Karpas-422 (cell line): ENCODE data around the gene HERC2. TPM values are rescaled to one million over a fixed set of nuclear protein-coding genes. Genes with fewer than 3 reads are reported as not detected.

ENCODE experiments used
- DNase-seq: peaks from one replicate; pipeline ENCODE4 v3.0.0-alpha.2; 2015
- H2AFZ ChIP-seq: fragments of 200-600 bp; sonication (generic); 2 replicates; pipeline ENCODE4 v1.6.1; 2014; ENCODE audit warnings: antibody characterized with exemption, low read length, mixed read lengths
- H3K27ac ChIP-seq: fragments of 200-600 bp; sonication (generic); 2 replicates; pipeline ENCODE4 v1.5.1; 2014; ENCODE audit warnings: mild to moderate bottlenecking, low read length, moderate library complexity
- H3K27me3 ChIP-seq: fragments of 200-600 bp; sonication (generic); 2 replicates; pipeline ENCODE4 v1.6.1; 2014; ENCODE audit warnings: low read length, mixed read lengths
- H3K36me3 ChIP-seq: fragments of 200-600 bp; sonication (generic); 2 replicates; pipeline ENCODE4 v1.6.1; 2014; ENCODE audit warnings: low read length, mixed read lengths; ENCODE audit not compliant: insufficient read depth
- H3K4me1 ChIP-seq: fragments of 200-600 bp; sonication (generic); 2 replicates; pipeline ENCODE4 v1.6.1; 2014; ENCODE audit warnings: mild to moderate bottlenecking, low read length, mixed read lengths
- H3K4me2 ChIP-seq: fragments of 200-600 bp; sonication (generic); 2 replicates; pipeline ENCODE4 v1.6.1; 2014; ENCODE audit warnings: low read length, low read depth, mild to moderate bottlenecking; ENCODE audit not compliant: poor library complexity, severe bottlenecking
- H3K4me3 ChIP-seq: fragments of 200-600 bp; sonication (generic); 2 replicates; pipeline ENCODE4 v1.5.1; 2014; ENCODE audit warnings: mild to moderate bottlenecking, antibody characterized with exemption, low read length, mixed read lengths
- H3K79me2 ChIP-seq: fragments of 200-600 bp; sonication (generic); 2 replicates; pipeline ENCODE4 v1.6.1; 2014; ENCODE audit warnings: mild to moderate bottlenecking, low read length, mixed read lengths
- H3K9ac ChIP-seq: fragments of 200-600 bp; sonication (generic); 2 replicates; pipeline ENCODE4 v1.6.0; 2014; ENCODE audit warnings: low read length
- H3K9me2 ChIP-seq: fragments of 200-600 bp; sonication (generic), shearing (Covaris generic); replicated peaks from 2 replicates; pipeline ENCODE4 v1.6.0; 2014; ENCODE audit warnings: mild to moderate bottlenecking, low read length, moderate library complexity; ENCODE audit not compliant: insufficient read depth
- H3K9me3 ChIP-seq: fragments of 300-700, 200-600 bp; sonication (generic); 2 replicates; pipeline ENCODE4 v1.6.1; 2014; ENCODE audit warnings: low read length, mixed read lengths
- H4K20me1 ChIP-seq: fragments of 200-600 bp; sonication (generic); 2 replicates; pipeline ENCODE4 v1.6.1; 2014; ENCODE audit warnings: mild to moderate bottlenecking, antibody characterized with exemption, low read length, low read depth; ENCODE audit not compliant: insufficient read depth
- total RNA-seq: library from RNA; depleted of rRNA; stranded (reverse); fragments of >200 nt; shearing (Covaris generic); gene quantifications from 2 replicates; pipeline ENCODE4 v1.2.3, GENCODE V29; 2014; ENCODE audit warnings: low replicate concordance

The HERC2 gene
- total RNA-seq, 1 experiment from 2014 or later = 58.7 TPM

DNA sequence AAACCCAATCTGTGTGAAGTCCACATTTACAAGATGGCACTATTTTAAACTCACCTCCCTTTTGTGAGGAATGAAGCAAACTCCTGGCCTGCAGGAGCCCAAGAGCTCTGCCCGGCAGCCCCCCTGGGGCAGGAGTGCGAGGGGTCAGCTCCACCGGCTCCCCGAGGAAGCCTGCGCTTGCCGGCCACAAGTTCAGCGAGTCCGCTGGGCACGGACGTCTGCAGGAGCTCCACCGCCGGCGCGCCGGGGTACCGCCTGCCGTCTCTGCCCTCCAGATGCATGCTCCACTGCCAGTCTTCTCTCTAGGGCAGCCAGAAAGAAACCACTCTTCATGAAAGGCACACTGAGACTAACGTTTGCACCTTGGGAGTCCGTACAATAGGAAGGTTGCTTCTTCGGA lies 240.4 kb downstream of the HERC2 start:
- no peaks in the 10 kb centered on the region for H3K36me3 ChIP-seq
- H3K9ac ChIP-seq = no peak overlapping the region
- H3K4me1 ChIP-seq = no peaks in the 10 kb centered on the region
- no peak for DNase-seq
- no peaks in the 10 kb centered on the region for H3K9me2 ChIP-seq
- no peaks in the 10 kb centered on the region for H3K79me2 ChIP-seq
- H2AFZ ChIP-seq = no peak overlapping the region
- H3K27me3 ChIP-seq = no peaks in the 10 kb centered on the region
- H4K20me1 ChIP-seq = no peaks in the 10 kb centered on the region
- no peak overlapping the region for H3K4me3 ChIP-seq
- H3K27ac ChIP-seq = no peak overlapping the region
- H3K9me3 ChIP-seq = no peaks in the 10 kb centered on the region
- no peak overlapping the region for H3K4me2 ChIP-seq

DNA sequence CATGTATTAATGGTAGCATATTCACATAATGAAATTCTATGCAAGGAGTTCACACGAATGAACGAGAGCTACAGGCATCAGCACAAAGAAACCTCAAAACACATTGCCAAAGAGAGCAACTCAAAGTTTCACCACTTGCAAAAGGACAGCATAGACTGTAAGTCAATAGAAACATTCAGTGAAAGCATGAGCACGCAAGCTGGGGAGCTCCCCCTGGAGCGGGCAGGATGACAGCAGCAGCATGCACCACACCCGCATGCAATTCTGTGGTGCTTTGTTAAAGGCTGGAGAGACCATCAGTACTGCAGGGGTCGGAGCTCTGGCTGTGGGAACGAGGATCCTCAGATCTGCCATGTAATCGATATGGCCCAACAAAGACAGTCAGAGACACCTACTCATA lies 241.6 kb downstream of the HERC2 start:
- no peak overlapping the region for H3K4me3 ChIP-seq
- no peaks in the 10 kb centered on the region for H3K9me2 ChIP-seq
- DNase-seq = no peak
- no peak overlapping the region for H2AFZ ChIP-seq
- H3K79me2 ChIP-seq = no peaks in the 10 kb centered on the region
- no peaks in the 10 kb centered on the region for H4K20me1 ChIP-seq
- no peaks in the 10 kb centered on the region for H3K27me3 ChIP-seq
- H3K36me3 ChIP-seq = no peaks in the 10 kb centered on the region
- no peaks in the 10 kb centered on the region for H3K9me3 ChIP-seq
- no peaks in the 10 kb centered on the region for H3K4me1 ChIP-seq
- no peak overlapping the region for H3K4me2 ChIP-seq
- H3K27ac ChIP-seq = no peak overlapping the region
- no peak overlapping the region for H3K9ac ChIP-seq

DNA sequence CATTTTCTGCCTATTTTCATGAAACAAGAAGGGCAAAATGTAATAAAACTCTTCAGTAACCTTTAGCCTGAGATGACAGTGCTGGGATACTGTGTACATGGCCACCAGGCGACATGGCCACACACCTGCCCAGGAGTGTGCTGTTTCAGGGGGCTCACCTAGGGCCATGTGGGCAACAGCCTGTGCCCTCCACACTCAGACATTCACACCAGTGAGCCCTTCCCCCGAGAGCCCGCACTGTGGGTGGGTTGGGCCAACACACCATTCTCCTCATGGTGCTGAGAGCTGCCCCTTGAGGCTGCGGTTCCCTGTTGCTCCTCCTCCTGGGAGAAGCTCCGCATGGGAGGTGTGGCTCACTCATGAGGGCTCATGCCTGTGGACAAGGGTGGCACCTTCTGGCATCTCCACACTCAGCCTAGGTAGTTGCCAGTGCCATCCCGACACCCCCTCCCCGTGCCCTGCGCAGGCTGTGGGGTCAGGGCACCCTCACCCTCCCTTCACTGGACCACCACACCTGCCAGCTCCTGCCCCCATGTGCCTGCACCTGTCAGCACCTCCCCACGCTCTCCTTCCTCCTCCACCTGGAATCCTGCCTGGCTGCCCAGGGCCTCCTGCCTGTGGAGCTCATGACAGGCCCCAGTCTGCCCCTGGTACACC lies 242.5 kb downstream of the HERC2 start:
- no peak overlapping the region for H3K4me3 ChIP-seq
- no peaks in the 10 kb centered on the region for H3K4me1 ChIP-seq
- H3K9me3 ChIP-seq = no peaks in the 10 kb centered on the region
- H3K9me2 ChIP-seq = no peaks in the 10 kb centered on the region
- H3K79me2 ChIP-seq = no peaks in the 10 kb centered on the region
- H3K9ac ChIP-seq = no peak overlapping the region
- no peak overlapping the region for H3K27ac ChIP-seq
- H3K4me2 ChIP-seq = no peak overlapping the region
- no peak overlapping the region for H2AFZ ChIP-seq
- DNase-seq = no peak
- no peaks in the 10 kb centered on the region for H4K20me1 ChIP-seq
- no peaks in the 10 kb centered on the region for H3K36me3 ChIP-seq
- H3K27me3 ChIP-seq = no peaks in the 10 kb centered on the region

DNA sequence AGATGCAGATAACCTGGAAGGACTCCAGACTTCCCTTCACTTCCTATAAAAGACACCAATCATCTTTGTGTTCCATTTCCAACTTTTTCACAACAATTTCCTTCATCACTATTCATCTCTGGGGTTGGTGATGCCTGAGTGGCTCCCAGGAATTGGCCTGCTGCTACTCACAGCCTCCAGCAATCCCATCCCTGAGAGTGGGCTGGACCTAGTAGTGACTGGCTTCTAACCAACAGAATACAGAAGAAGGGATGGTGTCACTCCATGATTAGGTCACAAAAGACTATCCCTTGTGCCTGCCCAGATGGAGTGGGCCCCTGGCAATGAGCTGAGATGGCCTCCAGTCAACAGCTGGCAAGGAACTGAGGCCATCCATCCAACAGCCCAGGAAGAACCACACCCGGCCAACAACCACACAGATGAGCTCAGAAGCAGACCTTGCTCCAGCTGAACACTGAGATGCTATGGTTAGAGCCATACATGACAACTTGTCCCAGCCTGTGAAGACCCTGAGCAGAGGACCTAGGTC lies 243.7 kb downstream of the HERC2 start:
- H3K4me1 ChIP-seq = no peaks in the 10 kb centered on the region
- no peaks in the 10 kb centered on the region for H3K36me3 ChIP-seq
- no peak overlapping the region for H2AFZ ChIP-seq
- H3K9me2 ChIP-seq = no peaks in the 10 kb centered on the region
- no peak for DNase-seq
- no peaks in the 10 kb centered on the region for H3K79me2 ChIP-seq
- H3K27me3 ChIP-seq = no peaks in the 10 kb centered on the region
- H3K27ac ChIP-seq = no peak overlapping the region
- no peak overlapping the region for H3K4me3 ChIP-seq
- no peak overlapping the region for H3K4me2 ChIP-seq
- no peaks in the 10 kb centered on the region for H3K9me3 ChIP-seq
- no peaks in the 10 kb centered on the region for H4K20me1 ChIP-seq
- H3K9ac ChIP-seq = no peak overlapping the region

DNA sequence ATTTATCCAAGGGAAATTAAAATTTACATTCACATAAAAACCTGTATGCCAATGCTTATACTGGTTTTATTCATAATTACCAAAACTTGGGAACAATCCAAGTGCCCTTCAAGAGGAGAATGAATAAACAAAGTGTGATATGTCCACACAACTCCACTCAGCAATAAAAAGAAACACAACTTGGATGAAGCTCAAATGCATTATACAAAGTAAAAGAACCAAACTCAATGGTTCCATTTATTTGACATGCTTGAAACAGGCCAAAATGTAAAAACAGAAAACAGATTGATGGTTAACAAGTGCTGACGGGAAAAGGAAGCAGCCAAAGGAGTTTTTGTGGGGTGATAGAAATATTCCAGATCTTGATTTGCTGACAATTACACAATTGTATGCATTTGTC lies 246.4 kb downstream of the HERC2 start:
- DNase-seq = no peak
- no peak overlapping the region for H3K4me3 ChIP-seq
- H3K9ac ChIP-seq = no peak overlapping the region
- no peaks in the 10 kb centered on the region for H3K79me2 ChIP-seq
- H3K4me2 ChIP-seq = no peak overlapping the region
- H3K27me3 ChIP-seq = no peaks in the 10 kb centered on the region
- H3K27ac ChIP-seq = no peak overlapping the region
- no peaks in the 10 kb centered on the region for H3K9me2 ChIP-seq
- H3K9me3 ChIP-seq = no peaks in the 10 kb centered on the region
- no peaks in the 10 kb centered on the region for H3K4me1 ChIP-seq
- no peak overlapping the region for H2AFZ ChIP-seq
- H3K36me3 ChIP-seq = no peaks in the 10 kb centered on the region
- H4K20me1 ChIP-seq = no peaks in the 10 kb centered on the region

DNA sequence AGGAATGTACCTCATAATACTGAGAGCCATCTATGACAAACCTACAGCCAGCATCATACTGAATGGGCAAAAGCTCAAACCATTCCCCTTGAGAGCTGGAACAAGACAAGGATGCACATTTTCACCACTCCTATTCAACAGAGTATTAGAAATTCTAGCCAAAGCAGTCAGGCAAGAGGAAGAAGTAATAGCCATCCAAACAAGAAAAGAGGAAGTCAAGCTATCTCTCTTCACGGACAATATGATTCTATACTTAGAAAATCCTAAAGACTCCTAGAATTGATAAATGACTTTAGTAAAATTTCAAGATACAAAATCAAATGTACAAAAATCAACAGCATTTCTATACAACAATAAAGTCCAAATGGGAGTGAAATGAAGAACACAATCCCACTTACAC lies 253.0 kb downstream of the HERC2 start:
- no peak overlapping the region for H3K4me2 ChIP-seq
- H3K4me3 ChIP-seq = no peak overlapping the region
- H3K79me2 ChIP-seq = no peaks in the 10 kb centered on the region
- no peaks in the 10 kb centered on the region for H3K4me1 ChIP-seq
- H3K36me3 ChIP-seq = no peaks in the 10 kb centered on the region
- no peak overlapping the region for H3K27ac ChIP-seq
- no peak for DNase-seq
- H3K27me3 ChIP-seq = no peaks in the 10 kb centered on the region; the same call in 1 of the 2 replicates
- H2AFZ ChIP-seq = no peak overlapping the region
- no peak overlapping the region for H3K9ac ChIP-seq
- H3K9me2 ChIP-seq = no peaks in the 10 kb centered on the region
- H4K20me1 ChIP-seq = no peaks in the 10 kb centered on the region
- H3K9me3 ChIP-seq = no peaks in the 10 kb centered on the region

DNA sequence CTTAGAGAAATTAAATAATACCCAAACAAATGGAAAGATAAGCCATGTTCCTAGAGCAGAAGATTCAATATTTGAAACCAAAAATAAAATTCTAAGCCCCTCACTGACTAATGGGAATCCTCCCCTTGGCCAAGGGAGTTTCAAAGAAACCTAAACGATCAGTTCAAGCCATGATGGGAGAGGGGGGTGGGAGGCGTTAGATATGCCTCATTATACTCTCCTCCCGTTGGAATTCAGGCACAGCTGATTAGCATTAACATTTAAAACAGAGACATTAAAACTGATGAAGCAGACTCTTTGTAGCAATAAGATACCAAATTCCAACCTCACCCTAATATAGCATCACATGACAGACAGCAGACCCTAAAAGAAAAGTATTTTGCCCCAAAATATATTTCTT lies 255.7 kb downstream of the HERC2 start:
- H3K9me3 ChIP-seq = no peaks in the 10 kb centered on the region
- H3K4me1 ChIP-seq = no peaks in the 10 kb centered on the region
- no peaks in the 10 kb centered on the region for H3K79me2 ChIP-seq
- no peak overlapping the region for H3K4me3 ChIP-seq
- no peak overlapping the region for H3K4me2 ChIP-seq
- no peaks in the 10 kb centered on the region for H4K20me1 ChIP-seq
- H3K27me3 ChIP-seq = no peaks in the 10 kb centered on the region; the same call in 1 of the 2 replicates
- no peak overlapping the region for H3K27ac ChIP-seq
- H3K9me2 ChIP-seq = no peaks in the 10 kb centered on the region
- no peaks in the 10 kb centered on the region for H3K36me3 ChIP-seq
- no peak for DNase-seq
- no peak overlapping the region for H3K9ac ChIP-seq
- H2AFZ ChIP-seq = no peak overlapping the region
